Gastrocnemius medialis (tissue), 4 donors: ENCODE data around the gene CCDC112. TPM values are rescaled to one million over a fixed set of nuclear protein-coding genes. Genes with fewer than 3 reads are reported as not detected.

Experiments
- ATAC-seq, 2 donors: fragments of 150-250 bp; one replicate each; pipeline ENCODE4 v1.9.1; 2016
- DNase-seq, 2 donors: peaks; one replicate each; pipeline ENCODE4 v3.0.0-alpha.2; 2019
- H3K27ac ChIP-seq, 4 donors: fragments of 200-600 bp; sonication (generic); 1 replicate in 1 of 4; 2 replicates in 3 of 4; pipeline ENCODE4 v1.5.1; 2016 to 2018; ENCODE audit warnings: mild to moderate bottlenecking in 2 of 4, moderate library complexity in 1 of 4
- H3K27me3 ChIP-seq, 3 donors: fragments of 200-600 bp; sonication (generic) in 2 of 3; 1 replicate in 1 of 3; 2 replicates in 2 of 3; pipeline versions ENCODE4 v1.5.1 to v1.6.0; 2016 to 2019; ENCODE audit warnings: mild to moderate bottlenecking in 1 of 3, moderate library complexity in 1 of 3
- H3K36me3 ChIP-seq, 2 donors: fragments of 200-600 bp; sonication (generic) in 1 of 2; one replicate each; pipeline ENCODE4 v1.5.1; 2017 to 2018
- H3K4me1 ChIP-seq, 2 donors: fragments of 200-600 bp; sonication (generic) in 1 of 2; one replicate each; pipeline ENCODE4 v1.5.1; 2016 to 2017; ENCODE audit warnings: mild to moderate bottlenecking in 2 of 2
- H3K4me3 ChIP-seq, 4 donors: fragments of 200-600 bp; sonication (generic) in 3 of 4; 1 replicate in 1 of 4; 2 replicates in 3 of 4; pipeline ENCODE4 v1.5.1; 2016 to 2019; ENCODE audit warnings: mild to moderate bottlenecking in 2 of 4
- H3K9me3 ChIP-seq, 3 donors: fragments of 200-600 bp; sonication (generic) in 2 of 3; 1 replicate in 1 of 3; 2 replicates in 2 of 3; pipeline ENCODE4 v1.5.1; 2016 to 2019
- POLR2A ChIP-seq, 2 donors: fragments of 450-650 bp; IDR thresholded peaks; one replicate each; pipeline ENCODE4 v1.6.1; 2017; ENCODE audit warnings: antibody characterized with exemption in 2 of 2, mild to moderate bottlenecking in 2 of 2, moderate library complexity in 2 of 2
- in situ Hi-C, 4 donors: fragments of 200-750 bp; cut with MboI; loops; one replicate each; pipeline versions ENCODE4 v1.15.0 to v1.8.0; 2017; ENCODE audit warnings: low sequenced_read_pairs in 4 of 4
- intact Hi-C: fragments of 100-400 bp; cut with DNase I; formaldehyde crosslinking; loops from one replicate; pipeline ENCODE4 v1.15.1; 2023; ENCODE audit warnings: low total_unique reads
- total RNA-seq, 4 donors: library from RNA; depleted of rRNA; stranded (reverse); fragments of >200 nt; gene quantifications; one replicate each; pipeline versions ENCODE4 v1.1.0 to v1.2.3, GENCODE V29; 2016
- TF ChIP-seq, protein P1 (sequence below), 5 experiments: fragments of 450-650 bp in 3 of 5; fragments of 200-600 bp in 2 of 5; sonication (generic) in 2 of 5; IDR thresholded peaks in 4 of 5; conservative IDR thresholded peaks in 1 of 5; 1 replicate in 4 of 5; 2 replicates in 1 of 5; pipeline ENCODE4 v1.5.1; 2016 to 2019; ENCODE audit warnings: antibody characterized with exemption in 5 of 5, mild to moderate bottlenecking in 3 of 5, moderate library complexity in 3 of 5

CCDC112 gene
- total RNA-seq, 4 donors from 2014 or later, result 2.1 to 4.8 (median 3.8) TPM

DNA sequence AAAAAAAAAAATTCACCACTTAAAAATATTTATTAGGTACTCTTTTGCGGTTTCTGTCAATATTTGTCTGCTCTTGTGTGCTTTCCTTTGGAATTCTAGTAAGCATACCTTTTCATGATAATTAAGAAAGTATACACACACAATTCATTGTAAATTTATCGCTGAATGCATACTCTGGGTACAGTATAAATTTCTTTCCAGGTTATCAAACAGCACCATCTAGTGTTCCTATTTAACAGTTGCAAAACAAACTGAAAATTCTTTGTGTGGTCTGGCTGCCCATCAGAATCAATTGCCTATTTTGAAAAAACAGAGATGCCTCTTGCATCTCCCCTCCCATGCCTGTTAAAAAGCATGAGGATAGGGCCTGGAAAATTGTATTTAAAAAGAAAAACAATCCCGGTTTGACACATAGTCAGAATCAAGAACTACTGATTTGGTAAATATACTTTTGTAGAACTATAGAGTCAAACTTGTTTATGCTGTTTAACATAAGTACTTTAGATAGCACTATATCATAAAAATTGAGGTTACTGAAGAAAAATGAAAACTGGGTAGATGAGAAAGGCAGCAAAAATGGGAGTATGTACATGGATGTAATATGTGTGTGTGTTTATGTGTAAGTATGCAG lies 50.0 kb downstream of the CCDC112 start:
- intact Hi-C loops, result loop anchor here (1.0 to 10.0 kb wide), 2 partner anchors 148 to 1642 kb away; no protein-coding TSS in a partner anchor
- Histone ChIP-seq H3K27ac (no peak overlapping the region), H3K36me3 (no peaks in the 10 kb centered on the region), H3K27me3 (no peaks in the 10 kb centered on the region), H3K4me3 (no peak overlapping the region), H3K4me1 (peaks cover 7 to 12% of the 10 kb centered on the region in 2 donors), H3K9me3 (no peaks in the 10 kb centered on the region)
- in situ Hi-C loops, result loop anchor here in 3 of 4 donors (5.0 to 10.0 kb wide), 2 partner anchors 149 to 152 kb away; no protein-coding TSS in a partner anchor
- peak in 1 of 2 donors; percentile 33 for ATAC-seq
- no peak for TF ChIP-seq POLR2A (IDR thresholded peaks at IDR 0.05)
- TF ChIP-seq, protein P1, sequence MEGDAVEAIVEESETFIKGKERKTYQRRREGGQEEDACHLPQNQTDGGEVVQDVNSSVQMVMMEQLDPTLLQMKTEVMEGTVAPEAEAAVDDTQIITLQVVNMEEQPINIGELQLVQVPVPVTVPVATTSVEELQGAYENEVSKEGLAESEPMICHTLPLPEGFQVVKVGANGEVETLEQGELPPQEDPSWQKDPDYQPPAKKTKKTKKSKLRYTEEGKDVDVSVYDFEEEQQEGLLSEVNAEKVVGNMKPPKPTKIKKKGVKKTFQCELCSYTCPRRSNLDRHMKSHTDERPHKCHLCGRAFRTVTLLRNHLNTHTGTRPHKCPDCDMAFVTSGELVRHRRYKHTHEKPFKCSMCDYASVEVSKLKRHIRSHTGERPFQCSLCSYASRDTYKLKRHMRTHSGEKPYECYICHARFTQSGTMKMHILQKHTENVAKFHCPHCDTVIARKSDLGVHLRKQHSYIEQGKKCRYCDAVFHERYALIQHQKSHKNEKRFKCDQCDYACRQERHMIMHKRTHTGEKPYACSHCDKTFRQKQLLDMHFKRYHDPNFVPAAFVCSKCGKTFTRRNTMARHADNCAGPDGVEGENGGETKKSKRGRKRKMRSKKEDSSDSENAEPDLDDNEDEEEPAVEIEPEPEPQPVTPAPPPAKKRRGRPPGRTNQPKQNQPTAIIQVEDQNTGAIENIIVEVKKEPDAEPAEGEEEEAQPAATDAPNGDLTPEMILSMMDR (IDR thresholded peaks at IDR 0.05 in 4 of 5, conservative IDR thresholded peaks at IDR 0.05 in 1 of 5), result peak; percentile 26 to 77 (median 62)
- DNase-seq, result no peak

DNA sequence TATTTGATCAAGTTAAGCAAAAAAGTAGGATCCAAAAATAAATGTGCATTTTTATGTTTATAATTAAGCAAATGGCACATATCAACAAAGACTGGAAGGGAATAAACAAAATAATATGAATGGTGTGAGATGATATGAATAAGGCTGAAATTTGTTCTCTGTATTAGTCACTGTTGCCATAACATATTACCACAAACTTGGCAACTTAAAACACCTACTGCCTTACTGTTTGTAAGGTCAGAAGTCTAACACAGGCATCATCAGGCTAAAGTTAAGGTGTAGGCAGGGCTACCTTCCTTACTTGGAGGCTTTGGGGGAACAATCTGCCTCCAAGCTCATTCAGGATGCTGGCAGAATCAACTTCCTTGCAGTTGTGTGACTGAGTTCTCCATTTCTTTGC lies 53.0 kb downstream of the CCDC112 start:
- peaks cover 0 to 22% of the 10 kb centered on the region in 2 donors for H3K36me3 ChIP-seq
- no peak overlapping the region for H3K27ac ChIP-seq
- intact Hi-C loops, result loop anchor here (10.0 kb wide), 1 partner anchor 1639 kb away; no protein-coding TSS in a partner anchor
- no peak for TF ChIP-seq POLR2A (IDR thresholded peaks at IDR 0.05)
- TF ChIP-seq, protein P1 (IDR thresholded peaks at IDR 0.05 in 4 of 5, conservative IDR thresholded peaks at IDR 0.05 in 1 of 5), result no peak
- peaks cover 7 to 9% of the 10 kb centered on the region in 2 donors for H3K4me1 ChIP-seq
- ATAC-seq, result no peak
- DNase-seq, result no peak
- no peaks in the 10 kb centered on the region for H3K27me3 ChIP-seq
- in situ Hi-C loops, result loop anchor here in 2 of 4 donors (10.0 kb wide), 1 partner anchor 149 kb away; no protein-coding TSS in a partner anchor
- H3K9me3 ChIP-seq, result no peaks in the 10 kb centered on the region
- no peak overlapping the region for H3K4me3 ChIP-seq

DNA sequence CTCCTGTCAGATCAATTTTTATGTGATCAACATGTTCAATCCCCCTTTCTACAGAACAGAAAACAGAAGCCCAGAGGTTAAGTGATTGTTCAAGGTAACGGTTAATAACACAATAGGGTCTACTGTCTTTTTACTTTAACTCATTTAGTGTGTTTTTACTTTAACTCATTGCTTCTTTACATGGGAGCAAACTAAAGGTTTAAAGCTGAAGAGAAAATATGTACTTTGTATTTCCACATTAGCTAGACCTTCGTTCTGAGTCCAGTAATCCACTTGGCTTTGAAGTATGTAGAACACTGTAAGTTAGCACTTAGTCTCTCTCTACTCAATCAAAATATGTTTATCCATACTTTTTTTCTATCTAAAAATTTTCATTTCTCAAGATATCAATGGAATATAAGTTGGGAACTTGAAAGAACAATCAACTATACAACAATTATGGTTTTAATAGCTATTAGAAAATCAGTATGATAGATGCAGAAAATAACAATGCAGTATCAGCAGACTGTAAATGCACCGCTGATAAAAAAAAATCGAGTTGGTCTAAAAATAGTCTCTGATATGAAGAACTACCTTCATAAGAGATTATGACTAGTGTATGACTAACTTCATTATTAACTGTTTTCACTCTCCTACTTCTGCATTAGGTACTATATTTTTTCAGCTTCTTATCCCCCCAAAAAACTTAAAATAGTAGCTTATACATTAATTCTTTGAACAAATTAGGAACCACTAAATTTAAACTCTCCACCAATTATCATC lies 54.4 kb downstream of the CCDC112 start:
- TF ChIP-seq, protein P1 (IDR thresholded peaks at IDR 0.05 in 4 of 5, conservative IDR thresholded peaks at IDR 0.05 in 1 of 5), result no peak
- no peak for TF ChIP-seq POLR2A (IDR thresholded peaks at IDR 0.05)
- Histone ChIP-seq H3K27ac (no peak overlapping the region), H3K9me3 (no peaks in the 10 kb centered on the region), H3K4me3 (no peak overlapping the region), H3K27me3 (no peaks in the 10 kb centered on the region), H3K36me3 (peaks cover 0 to 22% of the 10 kb centered on the region in 2 donors), H3K4me1 (peaks cover 7 to 9% of the 10 kb centered on the region in 2 donors)
- DNase-seq (no peak), ATAC-seq (no peak)
- intact Hi-C loops (loop anchor here (10.0 kb wide), 1 partner anchor 1637 kb away; no protein-coding TSS in a partner anchor), in situ Hi-C loops (loop anchor here in 2 of 4 donors (10.0 kb wide), 1 partner anchor 147 kb away; no protein-coding TSS in a partner anchor)

DNA sequence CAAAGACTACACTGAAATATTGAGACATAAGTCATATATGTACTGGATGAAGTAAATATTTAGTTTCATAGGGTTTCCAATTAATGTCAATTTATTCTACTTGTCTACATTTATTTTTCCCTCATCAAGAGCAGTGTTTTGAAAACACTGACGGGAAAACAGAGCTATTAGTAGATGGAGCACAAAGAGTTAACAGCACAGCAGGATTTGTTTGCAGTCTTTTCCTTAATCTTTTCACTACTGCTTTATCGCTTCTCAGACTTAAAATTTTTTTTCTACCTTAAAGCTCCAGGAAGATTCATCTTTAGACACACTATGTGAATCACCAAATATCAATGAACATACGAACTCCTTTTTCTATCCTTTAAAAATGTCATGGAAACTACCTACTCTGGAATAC lies 59.4 kb downstream of the CCDC112 start:
- no peak overlapping the region for H3K4me3 ChIP-seq
- no peaks in the 10 kb centered on the region for H3K4me1 ChIP-seq
- in situ Hi-C loops (no loop called here), intact Hi-C loops (no loop called here)
- no peaks in the 10 kb centered on the region for H3K9me3 ChIP-seq
- peaks cover 0 to 31% of the 10 kb centered on the region in 2 donors for H3K36me3 ChIP-seq
- DNase-seq (no peak), ATAC-seq (no peak)
- TF ChIP-seq, protein P1 (IDR thresholded peaks at IDR 0.05 in 4 of 5, conservative IDR thresholded peaks at IDR 0.05 in 1 of 5), result no peak
- no peak for TF ChIP-seq POLR2A (IDR thresholded peaks at IDR 0.05)
- H3K27me3 ChIP-seq, result no peaks in the 10 kb centered on the region
- no peak overlapping the region for H3K27ac ChIP-seq
